Measurements from ENCODE around the gene RAB3C.

The RAB3C gene

GRCh38 chr5:58776559-58776958, 193.7 kb downstream of the RAB3C start:
- H3K27ac ChIP-seq: no peak overlapping the region
- no peak overlapping the region for H3K4me2 ChIP-seq
- no peaks in the 10 kb centered on the region for H3K27me3 ChIP-seq (ENCODE audit: insufficient read depth, low read depth)
- H3K79me2 ChIP-seq (ENCODE audit: insufficient read depth, low read depth): no peaks in the 10 kb centered on the region
- no peak overlapping the region for H2AFZ ChIP-seq (ENCODE audit: low read depth)
- H3K9ac ChIP-seq: no peak overlapping the region
- no peak overlapping the region for H3K4me3 ChIP-seq (IDR thresholded peaks at IDR 0.05; ENCODE audit: insufficient read depth, low read depth, low read length)
- no peaks in the 10 kb centered on the region for H3K4me1 ChIP-seq (ENCODE audit: low read depth, poor library complexity, severe bottlenecking)
- no peaks in the 10 kb centered on the region for H4K20me1 ChIP-seq (ENCODE audit: insufficient read depth)
- TF ChIP-seq CTCF (conservative IDR thresholded peaks at IDR 0.05; ENCODE audit: low read depth, low read length): no peak
- H3K36me3 ChIP-seq (ENCODE audit: insufficient read depth): no peaks in the 10 kb centered on the region

DNA sequence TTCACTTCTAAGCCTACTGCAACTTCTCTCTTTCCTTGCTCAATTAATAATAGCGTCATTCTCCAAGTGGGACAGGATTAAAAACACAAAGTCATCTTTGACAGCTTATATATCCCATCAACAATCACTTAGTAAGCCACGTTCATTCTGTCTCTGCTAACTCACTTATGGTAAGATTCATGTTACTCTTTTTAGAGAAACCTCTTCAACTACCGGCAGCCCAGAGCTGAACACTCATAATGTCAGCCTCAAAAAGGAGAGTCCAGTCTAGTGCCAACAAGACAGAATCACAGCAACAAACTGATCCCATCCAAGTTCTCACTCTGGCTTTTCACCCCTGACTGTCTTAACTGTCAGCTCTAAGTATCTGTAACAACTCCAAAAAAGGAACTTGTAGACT, 196.0 kb downstream of the RAB3C start:
- Histone ChIP-seq H3K27me3 (ENCODE audit: insufficient read depth, low read depth) (no peaks in the 10 kb centered on the region), H3K4me3 (IDR thresholded peaks at IDR 0.05; ENCODE audit: insufficient read depth, low read depth, low read length) (no peak overlapping the region), H3K79me2 (ENCODE audit: insufficient read depth, low read depth) (no peaks in the 10 kb centered on the region), H2AFZ (ENCODE audit: low read depth) (no peak overlapping the region), H3K4me1 (ENCODE audit: low read depth, poor library complexity, severe bottlenecking) (no peaks in the 10 kb centered on the region), H4K20me1 (ENCODE audit: insufficient read depth) (no peaks in the 10 kb centered on the region), H3K27ac (no peak overlapping the region), H3K9ac (no peak overlapping the region), H3K36me3 (ENCODE audit: insufficient read depth) (no peaks in the 10 kb centered on the region), H3K4me2 (no peak overlapping the region)
- TF ChIP-seq CTCF (conservative IDR thresholded peaks at IDR 0.05; ENCODE audit: low read depth, low read length): no peak

DNA sequence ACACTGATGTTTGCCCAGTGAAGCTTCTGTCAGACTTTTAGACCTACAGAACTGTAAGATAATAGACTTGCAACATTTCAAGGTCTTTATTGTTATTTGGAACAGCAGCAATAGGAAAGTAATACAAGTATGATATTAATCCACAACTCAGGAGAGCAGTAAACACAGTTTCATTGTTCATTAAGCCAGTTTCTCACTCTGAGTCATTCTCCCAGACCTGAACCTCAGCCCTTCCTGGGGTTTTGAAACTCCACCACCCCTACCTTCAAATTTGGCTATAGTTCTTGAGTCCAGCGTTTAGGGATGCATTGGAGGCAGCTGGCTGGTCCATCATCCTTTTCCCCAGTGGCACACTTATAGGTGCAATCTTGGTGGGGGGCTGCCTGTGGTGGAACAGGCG, 203.2 kb downstream of the RAB3C start:
- Histone ChIP-seq H3K79me2 (ENCODE audit: insufficient read depth, low read depth) (no peaks in the 10 kb centered on the region), H3K9ac (no peak overlapping the region), H3K36me3 (ENCODE audit: insufficient read depth) (no peaks in the 10 kb centered on the region), H3K27me3 (ENCODE audit: insufficient read depth, low read depth) (no peaks in the 10 kb centered on the region), H3K4me3 (IDR thresholded peaks at IDR 0.05; ENCODE audit: insufficient read depth, low read depth, low read length) (no peak overlapping the region), H3K4me2 (no peak overlapping the region), H2AFZ (ENCODE audit: low read depth) (no peak overlapping the region), H3K27ac (no peak overlapping the region), H4K20me1 (ENCODE audit: insufficient read depth) (no peaks in the 10 kb centered on the region), H3K4me1 (ENCODE audit: low read depth, poor library complexity, severe bottlenecking) (no peaks in the 10 kb centered on the region)
- no peak for TF ChIP-seq CTCF (conservative IDR thresholded peaks at IDR 0.05; ENCODE audit: low read depth, low read length)

- no peak for TF ChIP-seq CTCF (conservative IDR thresholded peaks at IDR 0.05; ENCODE audit: low read depth, low read length)
- no peak overlapping the region for H3K4me3 ChIP-seq (IDR thresholded peaks at IDR 0.05; ENCODE audit: insufficient read depth, low read depth, low read length)
- H4K20me1 ChIP-seq (ENCODE audit: insufficient read depth): no peaks in the 10 kb centered on the region
- no peak overlapping the region for H3K4me2 ChIP-seq
- H3K36me3 ChIP-seq (ENCODE audit: insufficient read depth): no peaks in the 10 kb centered on the region
- H3K4me1 ChIP-seq (ENCODE audit: low read depth, poor library complexity, severe bottlenecking): no peaks in the 10 kb centered on the region
- no peaks in the 10 kb centered on the region for H3K27me3 ChIP-seq (ENCODE audit: insufficient read depth, low read depth)
- H3K27ac ChIP-seq: no peak overlapping the region
- no peak overlapping the region for H3K9ac ChIP-seq
- H2AFZ ChIP-seq (ENCODE audit: low read depth): no peak overlapping the region
- H3K79me2 ChIP-seq (ENCODE audit: insufficient read depth, low read depth): no peaks in the 10 kb centered on the region
These were observed 203.9 kb downstream of the RAB3C start for GRCh38 chr5:58786711-58787303.
